ENCODE measurements around the gene ROR2.
A peak's percentile ranks its signal among the peaks of the same experiment; 100 is the strongest.

Gene ROR2

DNA sequence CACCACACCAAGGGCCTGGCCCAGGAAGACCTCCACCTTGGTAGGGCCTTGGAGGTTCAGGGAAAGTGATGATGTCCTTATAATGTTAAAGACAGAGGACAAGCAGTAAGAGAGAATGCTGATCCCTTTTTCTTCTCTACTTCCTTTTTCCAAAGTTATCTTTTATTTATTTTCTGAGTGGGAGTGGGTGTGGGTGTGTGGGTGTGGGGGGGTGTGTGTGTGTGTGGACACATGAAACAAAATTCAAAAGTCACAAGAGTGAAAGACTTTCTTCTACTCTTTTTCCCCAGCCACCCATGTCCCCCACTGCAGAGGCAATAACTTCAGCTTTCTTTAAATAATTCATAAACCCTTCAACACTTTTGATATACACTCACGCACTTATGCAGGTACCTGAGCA is 70.8 kb downstream of the ROR2 start:
- Histone ChIP-seq H3K9ac (no peak overlapping the region), H3K4me2 (no peak overlapping the region), H3K4me1 (ENCODE audit: low read depth, poor library complexity, severe bottlenecking) (peaks cover 18% of the 10 kb centered on the region), H3K27me3 (ENCODE audit: insufficient read depth, low read depth) (no peaks in the 10 kb centered on the region), H3K4me3 (IDR thresholded peaks at IDR 0.05; ENCODE audit: insufficient read depth, low read depth, low read length) (no peak overlapping the region), H4K20me1 (ENCODE audit: insufficient read depth) (no peaks in the 10 kb centered on the region), H2AFZ (ENCODE audit: low read depth) (no peak overlapping the region), H3K27ac (no peak overlapping the region), H3K79me2 (ENCODE audit: insufficient read depth, low read depth) (no peaks in the 10 kb centered on the region), H3K36me3 (ENCODE audit: insufficient read depth) (no peaks in the 10 kb centered on the region)
- no peak for TF ChIP-seq CTCF (conservative IDR thresholded peaks at IDR 0.05; ENCODE audit: low read depth, low read length)

GRCh38 chr9:91873637-91874051 is 76.4 kb downstream of the ROR2 start:
- H2AFZ ChIP-seq (ENCODE audit: low read depth) = peak overlapping the region; percentile 50
- H3K4me1 ChIP-seq (ENCODE audit: low read depth, poor library complexity, severe bottlenecking) = peaks cover 43% of the 10 kb centered on the region
- no peaks in the 10 kb centered on the region for H3K36me3 ChIP-seq (ENCODE audit: insufficient read depth)
- no peak for TF ChIP-seq CTCF (conservative IDR thresholded peaks at IDR 0.05; ENCODE audit: low read depth, low read length)
- H3K4me3 ChIP-seq (IDR thresholded peaks at IDR 0.05; ENCODE audit: insufficient read depth, low read depth, low read length) = no peak overlapping the region
- H3K27me3 ChIP-seq (ENCODE audit: insufficient read depth, low read depth) = no peaks in the 10 kb centered on the region
- peak overlapping the region; percentile 90 for H3K27ac ChIP-seq
- H3K9ac ChIP-seq = peak overlapping the region; percentile 70
- peak overlapping the region; percentile 69 for H3K4me2 ChIP-seq
- H3K79me2 ChIP-seq (ENCODE audit: insufficient read depth, low read depth) = no peaks in the 10 kb centered on the region
- H4K20me1 ChIP-seq (ENCODE audit: insufficient read depth) = no peaks in the 10 kb centered on the region

GRCh38 chr9:91868732-91869391 is 81.2 kb downstream of the ROR2 start:
- Histone ChIP-seq H3K27me3 (ENCODE audit: insufficient read depth, low read depth) (no peaks in the 10 kb centered on the region), H2AFZ (ENCODE audit: low read depth) (no peak overlapping the region), H3K4me1 (ENCODE audit: low read depth, poor library complexity, severe bottlenecking) (peaks cover 28% of the 10 kb centered on the region), H3K4me3 (IDR thresholded peaks at IDR 0.05; ENCODE audit: insufficient read depth, low read depth, low read length) (no peak overlapping the region), H3K79me2 (ENCODE audit: insufficient read depth, low read depth) (no peaks in the 10 kb centered on the region), H3K27ac (no peak overlapping the region), H4K20me1 (ENCODE audit: insufficient read depth) (no peaks in the 10 kb centered on the region), H3K9ac (no peak overlapping the region), H3K4me2 (no peak overlapping the region), H3K36me3 (ENCODE audit: insufficient read depth) (no peaks in the 10 kb centered on the region)
- no peak for TF ChIP-seq CTCF (conservative IDR thresholded peaks at IDR 0.05; ENCODE audit: low read depth, low read length)

- TF ChIP-seq CTCF (conservative IDR thresholded peaks at IDR 0.05; ENCODE audit: low read depth, low read length) = no peak
- H4K20me1 ChIP-seq (ENCODE audit: insufficient read depth) = no peaks in the 10 kb centered on the region
- no peaks in the 10 kb centered on the region for H3K27me3 ChIP-seq (ENCODE audit: insufficient read depth, low read depth)
- no peak overlapping the region for H3K4me2 ChIP-seq
- no peak overlapping the region for H3K9ac ChIP-seq
- H3K4me3 ChIP-seq (IDR thresholded peaks at IDR 0.05; ENCODE audit: insufficient read depth, low read depth, low read length) = no peak overlapping the region
- H3K79me2 ChIP-seq (ENCODE audit: insufficient read depth, low read depth) = no peaks in the 10 kb centered on the region
- H3K27ac ChIP-seq = no peak overlapping the region
- no peaks in the 10 kb centered on the region for H3K36me3 ChIP-seq (ENCODE audit: insufficient read depth)
- H2AFZ ChIP-seq (ENCODE audit: low read depth) = no peak overlapping the region
- peaks cover 17% of the 10 kb centered on the region for H3K4me1 ChIP-seq (ENCODE audit: low read depth, poor library complexity, severe bottlenecking)
Measured at GRCh38 chr9:91867740-91868139, 82.3 kb downstream of the ROR2 start.

Measured in KMS-11 (cell line).